NCI-H226 (cell line): ENCODE results near the gene AP1G2.

Source experiments
- DNase-seq: peaks from one replicate; pipeline ENCODE4 v3.0.0-alpha.2; 2015

AP1G2 gene

DNA sequence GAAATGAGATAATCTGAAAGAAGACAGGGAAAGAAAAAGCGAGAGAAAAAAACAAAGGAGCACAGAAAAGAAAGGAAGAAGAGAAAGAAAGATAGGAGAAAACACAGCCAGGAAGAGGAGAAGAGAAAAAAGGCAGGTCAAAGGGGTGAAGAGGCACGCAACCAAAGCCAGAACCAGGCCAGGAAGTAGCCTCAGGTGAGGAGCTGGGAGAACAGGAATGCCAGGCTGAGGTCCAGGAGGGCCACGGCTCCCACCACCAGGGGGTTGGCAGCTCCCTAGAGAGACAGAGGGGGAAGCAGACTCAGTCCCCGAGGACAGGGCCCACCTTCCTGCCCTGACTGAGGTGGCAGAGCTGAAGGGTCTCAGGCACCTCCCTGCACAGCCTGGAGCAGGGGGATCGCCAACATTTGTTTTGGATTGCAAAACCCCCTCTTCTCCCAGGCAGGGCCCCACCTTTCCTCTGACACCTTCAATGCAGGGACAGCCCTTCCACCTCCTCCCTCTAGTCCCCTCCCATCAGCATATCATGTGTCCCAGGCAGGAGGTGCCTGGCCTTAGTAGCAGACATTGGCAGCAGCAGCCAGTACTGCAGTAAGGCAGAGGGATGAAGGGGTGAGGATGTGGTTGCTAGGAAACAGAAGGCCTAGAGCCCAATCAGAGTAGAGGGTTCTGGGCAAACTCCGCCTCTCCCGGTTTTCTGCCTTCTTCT lies 2.0 kb upstream of the AP1G2 start:
- peak; percentile 39 for DNase-seq

DNA sequence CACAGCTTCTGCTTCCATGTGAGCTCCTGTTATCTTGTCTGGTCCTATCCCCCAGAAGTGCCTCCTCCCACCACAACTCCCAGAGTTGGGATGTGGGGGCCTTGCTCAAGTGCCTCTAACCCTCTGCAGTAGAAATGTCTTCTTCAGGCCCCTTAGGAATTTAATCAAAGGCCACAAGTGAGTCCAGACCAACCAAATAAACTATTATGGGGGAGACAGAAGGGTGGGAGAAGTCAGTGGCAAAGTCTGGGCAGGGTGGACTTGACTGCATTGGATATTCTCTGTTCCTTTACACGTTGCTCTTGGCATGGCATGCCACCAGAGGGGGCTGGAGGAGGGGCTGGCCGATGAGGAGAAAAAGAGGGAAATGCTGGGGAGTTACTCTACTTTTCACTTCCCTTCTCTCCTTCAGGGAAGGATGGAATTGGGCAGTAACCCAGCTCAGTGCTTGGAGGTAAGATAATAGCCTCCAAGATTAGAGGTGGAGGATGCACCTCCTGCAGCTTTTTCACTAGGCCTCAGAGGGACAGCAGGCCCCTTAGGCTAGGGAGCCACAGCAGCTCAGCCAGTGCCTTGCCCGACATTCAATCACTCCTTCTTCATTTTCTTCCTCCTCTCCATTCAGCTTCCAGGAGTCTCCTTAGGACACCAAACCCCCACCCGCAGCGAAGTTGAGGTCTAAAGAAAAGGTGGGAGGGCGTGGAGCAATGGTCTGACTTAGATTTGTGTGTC lies 1.2 kb upstream of the AP1G2 start:
- DNase-seq: no peak

DNA sequence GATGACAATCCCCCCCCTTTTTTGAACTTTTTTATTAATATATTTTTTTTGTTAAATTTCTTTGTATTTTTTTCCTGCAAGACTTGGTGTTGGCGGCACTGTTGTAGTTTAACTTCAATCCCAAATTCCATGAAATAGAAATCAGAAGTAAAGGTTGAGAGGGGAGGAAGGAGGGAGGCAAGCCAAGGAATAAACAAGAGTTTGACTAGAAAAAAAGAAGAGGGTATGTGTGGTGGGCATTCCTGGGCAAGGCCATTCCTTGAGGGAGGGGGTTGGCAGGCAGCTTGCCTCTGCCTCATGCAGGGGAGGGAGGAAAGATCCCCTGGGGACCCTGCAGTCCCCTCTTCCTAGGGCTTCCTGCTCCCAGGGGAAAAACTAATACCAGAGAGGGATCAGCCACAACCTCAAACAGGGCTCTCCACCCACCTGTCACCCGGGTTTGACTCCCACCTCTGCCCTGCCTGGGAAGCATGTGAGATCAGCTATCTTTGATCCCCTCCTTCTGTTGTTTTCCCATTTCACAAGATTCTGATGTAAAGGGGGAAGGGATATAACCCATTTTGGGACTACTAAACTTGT lies 519 bp upstream of the AP1G2 start:
- no peak for DNase-seq

DNA sequence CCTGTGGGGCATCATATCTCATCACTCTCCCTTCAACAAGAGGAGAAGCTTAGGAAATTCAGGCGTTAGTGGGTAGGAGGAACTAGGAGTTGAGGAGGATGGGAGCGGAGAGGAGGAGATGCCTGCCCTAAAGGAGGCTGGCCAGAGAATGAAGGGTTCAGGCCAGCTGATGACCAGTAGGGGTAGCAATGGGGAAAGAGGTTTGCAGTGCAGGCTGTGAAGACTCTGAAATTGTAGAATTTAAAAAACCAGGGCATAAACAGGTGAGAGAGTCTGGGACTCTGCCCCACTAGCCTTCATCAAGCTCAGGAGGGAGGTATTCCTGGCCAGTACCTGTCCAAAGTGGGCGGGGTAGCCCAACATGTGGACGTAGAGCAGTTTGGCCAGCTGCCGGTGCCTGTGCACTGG lies 809 bp downstream of the AP1G2 start:
- DNase-seq: peak; percentile 28

DNA sequence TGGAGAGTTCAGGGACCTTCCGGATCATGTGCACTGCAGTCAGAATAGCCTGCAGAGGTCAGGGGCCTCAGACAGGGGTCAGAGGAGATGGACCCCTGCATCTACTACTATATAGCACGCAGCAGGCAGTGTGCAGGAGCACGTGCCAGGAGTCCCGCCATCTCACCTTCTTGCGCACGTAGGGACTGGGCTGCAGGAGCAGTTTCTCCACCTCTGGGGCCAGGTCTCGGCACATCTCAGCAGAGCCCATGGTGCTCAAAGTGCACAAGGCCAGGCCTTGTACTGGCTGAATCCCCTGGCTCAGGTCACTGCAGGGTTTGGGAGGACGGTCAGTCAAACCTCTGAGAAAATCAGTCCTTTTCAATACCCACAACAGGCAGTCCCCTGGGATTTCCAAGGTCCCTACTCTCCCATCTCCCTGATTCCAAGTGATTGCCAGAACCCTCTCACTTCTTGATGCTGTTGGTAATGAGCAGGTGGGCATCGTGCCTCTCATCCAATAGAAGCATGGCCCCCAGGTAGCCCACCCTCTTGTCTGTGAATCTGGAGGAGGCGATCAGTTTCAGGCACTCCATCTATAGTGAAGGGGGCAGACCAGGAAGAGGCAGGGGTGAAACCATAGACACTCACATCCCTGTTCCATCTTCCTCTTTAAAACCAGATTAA lies 1.3 kb downstream of the AP1G2 start:
- DNase-seq: no peak

DNA sequence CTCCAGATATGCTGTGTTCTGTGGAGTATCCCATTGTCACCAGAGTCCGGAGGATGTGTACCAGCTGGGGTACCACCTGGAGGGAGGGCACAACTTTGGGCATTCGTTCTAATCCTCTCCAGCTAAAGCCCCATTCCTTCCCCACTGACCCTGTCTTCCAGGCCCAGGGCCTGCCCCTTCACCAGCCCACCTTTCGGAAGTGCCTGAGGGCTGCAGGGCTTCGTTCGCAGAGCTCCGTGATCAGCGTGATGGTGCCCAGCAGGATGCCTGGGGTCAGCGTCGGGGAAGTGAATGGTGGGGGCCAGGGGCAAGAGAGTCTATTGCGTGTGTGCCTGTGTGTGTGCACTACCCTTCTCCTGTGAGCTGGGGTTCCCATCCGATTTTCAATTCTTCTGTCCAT lies 2.0 kb downstream of the AP1G2 start:
- no peak for DNase-seq

DNA sequence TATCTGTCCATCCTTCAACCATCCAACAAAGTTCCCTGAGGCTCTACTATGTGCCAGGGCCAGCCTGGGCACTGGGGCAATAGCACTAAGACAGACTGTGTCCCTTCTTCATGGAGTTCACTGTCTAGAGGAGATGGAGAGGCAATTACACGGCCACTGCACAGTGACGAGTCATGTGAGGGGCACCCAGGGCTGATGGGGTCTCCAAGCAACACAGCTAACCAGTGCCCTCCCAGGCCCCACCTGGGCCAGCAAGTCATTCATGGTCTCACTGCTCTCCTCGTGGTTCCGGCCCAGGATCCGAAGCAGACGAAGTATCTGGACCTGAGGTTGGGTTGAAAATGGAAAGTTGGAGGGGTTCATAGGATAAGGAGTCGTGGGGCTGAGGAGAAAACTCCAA lies 2.7 kb downstream of the AP1G2 start:
- DNase-seq: no peak

DNA sequence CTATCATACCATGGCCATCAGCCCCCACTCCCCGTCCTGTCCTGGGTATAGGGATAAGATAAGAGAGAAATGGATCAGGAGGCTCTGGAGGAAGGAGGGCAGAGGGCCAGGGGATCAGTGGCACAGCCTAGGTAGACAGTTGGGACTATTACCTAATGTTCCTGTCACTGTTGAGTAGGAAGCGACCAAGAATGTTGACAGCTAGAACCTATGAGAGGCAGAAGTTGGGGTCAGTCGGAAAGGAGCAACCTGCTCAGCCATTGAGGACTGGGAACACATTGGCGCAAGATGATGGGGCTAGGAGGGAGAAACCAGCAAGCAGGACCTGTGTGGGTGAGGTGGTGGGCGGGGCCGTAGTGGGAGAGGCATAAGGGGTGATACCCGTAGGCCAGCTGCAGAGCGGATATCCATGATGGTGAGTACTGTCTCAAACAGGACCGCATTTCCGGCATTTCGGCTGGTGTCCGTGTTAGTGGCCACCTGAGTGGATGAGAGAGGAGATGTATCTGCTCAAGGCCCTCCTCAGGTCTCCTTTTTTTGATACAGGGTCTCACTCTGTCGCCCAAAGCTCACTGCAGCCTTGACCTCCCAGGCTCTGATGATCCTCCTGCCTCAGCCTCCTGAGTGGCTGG lies 3.3 kb downstream of the AP1G2 start:
- no peak for DNase-seq

DNA sequence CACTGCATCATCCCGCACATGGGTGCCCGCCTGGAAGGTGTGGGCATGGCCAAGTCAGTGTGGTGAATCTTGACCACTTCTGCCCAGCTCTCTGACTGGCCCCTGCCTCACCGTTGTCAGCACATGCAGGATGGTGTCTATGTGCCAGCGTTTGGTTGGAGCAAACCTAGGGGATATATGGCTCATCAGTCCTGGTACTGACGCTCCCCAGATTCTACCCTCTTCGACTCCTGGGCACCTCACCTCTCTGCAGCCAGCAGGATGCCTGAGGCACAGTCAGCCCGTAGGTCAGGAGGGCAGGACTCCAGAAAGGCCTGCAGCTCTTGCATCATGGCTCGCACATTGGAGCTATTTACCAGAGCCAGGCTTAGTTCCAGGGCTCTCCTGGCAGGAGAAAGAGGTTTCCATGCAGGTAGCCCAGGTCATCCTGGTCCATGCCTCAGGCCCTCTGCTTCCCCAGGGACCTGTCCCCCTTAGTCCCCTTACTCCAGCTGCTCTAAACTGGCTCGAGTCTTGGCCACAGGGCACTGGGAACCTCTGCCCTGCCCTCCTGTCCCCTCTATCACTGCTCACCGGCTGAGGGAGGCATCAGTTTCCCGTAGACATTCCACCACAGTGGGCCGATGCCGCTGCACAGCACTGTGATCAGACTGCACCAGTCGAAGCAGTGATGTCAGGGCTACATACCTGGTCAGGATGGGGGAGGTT lies 4.0 kb downstream of the AP1G2 start:
- no peak for DNase-seq

DNA sequence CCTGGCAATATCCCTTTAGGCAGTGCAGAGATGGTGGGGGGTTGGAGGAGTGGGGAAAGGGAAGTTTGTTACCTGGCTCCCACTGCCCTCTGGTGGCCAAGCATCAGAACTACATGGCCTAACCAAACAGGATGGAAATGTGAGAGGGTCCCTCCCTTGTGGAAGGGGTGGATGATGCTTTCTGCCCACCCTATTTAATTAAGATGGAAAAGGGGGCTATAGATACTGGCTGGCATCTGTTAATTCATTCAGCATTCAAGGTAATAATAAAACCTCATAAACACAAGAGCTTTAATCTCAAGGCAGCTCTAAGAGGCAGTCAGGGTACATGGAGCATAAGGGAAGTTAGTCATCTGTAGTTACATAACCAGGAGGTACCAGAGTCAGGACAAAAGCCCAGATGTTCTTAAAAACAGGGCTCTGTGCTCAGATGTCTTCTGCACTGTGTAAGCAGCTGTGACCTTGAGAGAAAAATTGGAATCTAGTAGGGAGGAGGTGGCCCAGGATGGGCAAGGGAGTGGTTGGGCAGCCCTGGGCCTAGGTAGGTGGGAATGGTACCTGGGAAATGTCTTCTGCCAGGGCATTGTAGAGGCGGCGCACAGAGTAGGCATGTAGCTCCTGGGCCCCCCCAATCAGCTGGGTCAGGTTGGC lies 4.6 kb downstream of the AP1G2 start:
- DNase-seq: no peak

DNA sequence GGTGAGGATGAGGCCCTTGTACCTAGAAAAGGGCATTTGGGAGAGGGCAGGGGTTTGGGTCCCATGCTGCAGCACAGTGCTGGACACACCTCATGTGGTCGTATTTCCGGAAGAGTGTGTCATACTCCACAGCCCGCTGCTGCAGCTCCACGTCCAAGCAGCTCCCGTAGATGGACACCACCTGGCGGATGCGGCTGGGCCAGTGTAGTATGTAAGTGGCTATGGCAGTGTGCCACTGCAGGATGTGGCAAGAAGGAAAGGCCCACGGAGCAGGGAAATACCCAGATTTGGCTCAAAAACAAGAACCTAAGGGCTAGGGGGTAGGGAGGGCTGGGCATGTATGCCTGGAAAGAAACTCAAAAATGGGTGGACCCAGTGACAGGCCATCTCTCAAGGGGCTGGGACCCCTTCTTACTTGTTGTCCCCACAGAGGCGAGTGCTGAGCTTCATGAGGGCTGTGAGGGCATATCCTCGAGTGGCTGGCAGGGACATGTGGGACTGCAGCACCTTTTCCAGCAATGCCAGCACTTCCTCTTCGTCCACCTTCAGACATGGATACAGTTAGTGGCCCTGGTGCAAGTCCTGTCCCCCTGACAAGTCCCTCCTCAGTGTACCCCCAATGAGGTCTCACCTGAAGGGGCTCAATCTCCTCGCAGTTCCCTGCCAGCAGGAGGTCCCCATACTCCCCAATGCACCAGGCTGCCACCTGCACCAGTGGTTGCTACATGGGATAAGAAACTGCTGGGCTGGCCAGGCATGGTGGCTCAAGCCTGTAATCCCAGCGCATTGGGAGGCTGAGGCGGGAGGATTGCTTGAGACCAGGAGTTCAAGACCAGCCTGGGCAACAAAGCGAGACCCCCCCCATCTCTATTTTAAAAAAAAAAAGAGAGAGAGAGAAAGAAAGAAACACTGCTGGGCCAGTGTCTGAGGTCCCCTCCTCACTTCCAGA lies 5.4 kb downstream of the AP1G2 start:
- DNase-seq: no peak

DNA sequence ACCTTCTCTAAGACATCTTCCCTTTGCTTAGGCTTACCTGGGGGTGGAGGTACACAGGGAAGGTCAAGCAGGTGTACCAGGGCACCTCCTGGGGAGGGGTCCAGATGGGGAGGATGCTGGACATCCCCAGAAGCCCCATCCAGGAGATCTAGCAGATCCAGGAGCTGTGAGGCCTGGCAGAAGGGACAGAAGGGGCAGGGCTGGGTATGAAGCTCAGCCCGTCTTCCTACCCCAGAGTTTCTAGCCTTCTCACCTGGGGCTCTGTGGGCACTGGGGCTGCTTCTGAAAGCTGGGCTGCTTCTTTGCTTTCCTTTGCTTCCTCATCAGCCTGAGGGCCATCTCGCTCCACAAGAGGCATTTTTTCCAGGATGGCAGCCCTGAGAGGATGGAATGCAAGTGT lies 6.3 kb downstream of the AP1G2 start:
- no peak for DNase-seq

DNA sequence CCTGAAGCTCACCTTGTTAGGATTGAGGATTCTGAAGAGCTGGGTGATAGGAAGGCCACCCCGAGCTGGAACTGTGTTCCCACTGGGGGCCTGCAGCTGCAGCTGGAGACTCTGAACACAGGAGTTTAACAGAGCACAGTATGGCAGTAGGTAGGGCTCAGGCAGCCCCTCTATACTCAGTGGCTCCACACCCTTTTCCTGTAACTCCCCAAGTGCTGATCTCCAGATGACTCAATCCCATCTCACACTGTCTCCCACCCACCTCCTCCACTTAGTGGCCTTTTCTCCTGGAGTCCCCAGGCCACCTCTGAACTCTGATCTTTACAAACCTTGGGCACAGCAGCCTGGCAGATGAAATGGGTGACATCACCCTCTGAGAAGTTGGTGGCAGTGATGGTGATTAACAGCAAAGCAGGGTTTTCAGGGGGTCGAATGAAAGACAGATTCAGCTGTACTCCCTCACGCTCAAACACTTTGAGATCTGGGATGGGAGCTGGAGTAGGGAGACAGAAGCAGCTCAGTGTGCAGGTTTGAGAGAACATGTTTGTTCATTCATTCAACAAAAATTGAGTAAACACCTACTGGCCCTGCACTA lies 7.6 kb downstream of the AP1G2 start:
- DNase-seq: no peak

DNA sequence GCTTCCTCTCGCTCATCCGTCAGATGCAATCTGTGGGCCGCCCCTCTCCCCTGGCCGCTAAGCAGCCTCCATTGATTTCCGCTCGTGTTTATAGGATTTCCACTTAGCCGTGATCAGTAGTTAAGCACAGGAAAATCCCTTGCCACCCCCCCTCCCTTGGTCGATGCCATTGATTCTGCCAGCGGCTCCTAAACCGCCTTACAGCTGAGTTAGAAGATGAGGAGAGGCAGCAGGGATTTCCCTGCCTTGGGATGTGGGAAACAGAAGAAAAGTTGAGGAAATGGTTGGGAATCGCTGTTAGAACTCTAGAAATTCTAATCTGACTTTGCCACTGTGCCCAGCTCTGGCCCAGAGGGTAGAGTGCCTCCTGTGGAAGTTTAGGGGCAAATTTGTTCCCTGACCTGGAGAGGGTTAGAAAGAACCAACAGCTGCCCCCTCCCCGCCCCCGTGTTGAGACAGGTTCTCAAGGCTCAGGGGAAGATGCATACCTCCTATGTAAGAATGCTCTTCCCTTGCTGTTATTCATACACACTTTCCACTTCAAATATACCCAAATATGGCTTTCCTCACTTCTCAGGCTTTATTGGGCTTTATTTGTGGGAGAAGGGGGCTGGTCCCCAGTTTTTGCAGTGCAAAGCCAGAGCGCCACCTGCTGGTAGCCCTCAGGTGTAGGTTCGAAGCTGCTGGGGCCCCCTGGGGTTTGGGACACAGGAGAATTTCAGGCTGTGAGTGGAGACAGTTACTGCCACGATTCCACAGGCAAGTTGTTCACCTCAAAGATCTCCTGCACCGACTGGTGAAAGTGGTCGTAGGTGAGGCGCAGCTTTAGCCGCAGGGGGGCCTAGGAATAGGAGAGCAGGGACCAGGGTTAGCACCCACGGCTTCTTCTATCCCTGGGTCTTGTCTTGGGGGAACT lies 8.3 kb downstream of the AP1G2 start:
- no peak for DNase-seq

DNA sequence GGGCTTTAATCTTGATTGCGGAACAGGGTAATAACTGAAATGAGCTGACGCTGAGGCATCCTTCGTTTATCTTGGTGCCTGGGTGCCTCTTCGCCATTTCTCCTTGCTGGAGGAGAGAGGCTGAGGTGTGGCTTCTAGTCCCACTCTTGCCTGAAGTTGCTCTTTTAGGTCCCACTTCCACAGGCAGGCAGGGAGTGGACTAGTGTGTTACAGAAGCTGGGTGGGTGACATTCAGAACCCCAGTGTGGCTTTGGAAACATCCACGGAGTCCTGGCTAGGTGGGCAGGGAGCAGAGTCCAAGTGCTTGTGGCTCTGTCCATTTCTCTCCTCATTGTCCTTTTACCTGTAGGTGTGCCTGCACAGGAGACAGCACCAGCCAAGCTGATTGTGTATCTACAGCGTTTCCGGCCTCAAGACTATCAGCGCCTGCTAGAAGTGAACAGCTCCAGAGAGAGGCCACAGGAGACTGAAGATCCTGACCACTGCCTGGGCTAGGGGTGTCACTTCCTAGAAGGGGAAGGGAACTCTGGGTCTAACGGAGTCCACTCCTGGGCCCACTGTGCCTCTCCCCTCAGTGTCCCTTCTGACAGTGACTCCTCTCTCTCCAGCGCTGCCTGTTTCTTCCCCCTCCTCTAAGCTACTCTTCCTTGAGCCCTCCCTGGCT lies 9.1 kb downstream of the AP1G2 start:
- no peak for DNase-seq

DNA sequence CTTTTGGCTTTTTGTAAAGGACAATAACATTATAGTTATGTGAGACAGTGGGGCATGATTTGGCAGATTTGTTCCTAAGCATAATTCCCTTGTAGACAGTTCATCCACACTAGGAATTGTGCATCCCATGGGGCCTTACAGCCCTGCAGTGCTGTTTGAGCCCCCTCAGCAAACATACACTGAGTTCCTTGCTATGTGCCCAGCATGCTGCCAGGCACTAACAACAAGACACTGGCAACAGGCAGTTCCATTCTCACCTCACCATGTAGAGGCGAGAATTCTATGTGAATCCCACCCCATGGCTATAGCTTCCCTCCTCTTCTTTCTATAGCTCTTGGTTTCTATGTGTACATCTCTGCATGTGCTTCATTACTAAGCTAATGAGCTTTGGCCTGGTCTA lies 9.6 kb downstream of the AP1G2 start:
- no peak for DNase-seq

DNA sequence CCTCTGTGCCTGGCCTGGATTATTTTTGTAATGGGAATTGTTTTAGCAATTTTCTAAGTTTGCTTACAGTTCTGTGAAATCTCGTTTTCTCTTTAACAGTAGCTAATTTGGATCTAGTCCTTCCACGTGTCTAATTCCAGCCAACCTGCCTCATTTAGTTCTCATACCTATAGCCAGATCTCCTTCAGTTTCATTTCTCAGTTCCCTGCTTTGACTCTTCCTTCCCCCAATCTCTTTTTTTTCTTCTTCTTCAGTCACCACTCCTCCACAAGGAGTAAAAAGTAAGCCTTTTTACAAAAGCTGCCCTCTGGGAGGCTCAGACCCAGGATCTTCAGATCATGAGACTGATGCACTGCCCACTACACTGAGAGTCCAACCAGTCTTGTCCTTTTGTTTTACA lies 10.1 kb downstream of the AP1G2 start:
- DNase-seq: no peak

DNA sequence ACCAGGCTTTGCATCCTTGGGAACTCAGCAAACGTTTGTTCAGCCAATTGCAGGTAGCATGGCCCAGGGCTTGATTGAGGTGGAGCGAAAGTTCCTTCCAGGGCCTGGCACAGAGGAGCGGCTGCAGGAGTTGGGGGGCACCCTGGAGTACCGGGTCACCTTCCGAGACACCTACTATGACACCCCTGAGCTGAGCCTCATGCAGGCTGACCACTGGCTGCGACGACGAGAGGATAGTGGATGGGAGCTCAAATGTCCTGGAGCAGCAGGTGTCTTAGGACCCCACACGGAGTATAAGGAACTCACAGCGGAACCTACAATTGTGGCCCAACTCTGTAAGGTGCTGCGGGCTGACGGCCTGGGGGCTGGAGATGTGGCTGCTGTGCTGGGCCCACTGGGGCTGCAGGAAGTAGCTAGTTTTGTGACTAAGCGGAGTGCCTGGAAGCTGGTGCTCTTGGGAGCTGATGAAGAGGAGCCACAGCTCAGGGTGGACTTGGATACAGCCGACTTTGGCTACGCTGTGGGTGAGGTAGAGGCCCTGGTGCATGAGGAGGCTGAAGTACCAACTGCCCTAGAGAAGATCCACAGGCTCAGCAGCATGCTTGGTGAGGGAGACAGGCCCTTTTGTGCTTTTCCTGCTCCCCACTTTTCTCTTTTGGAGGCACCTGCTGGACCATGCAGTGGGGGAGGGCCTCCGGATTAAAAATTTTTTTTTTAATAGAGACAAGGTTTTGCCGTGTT lies 10.7 kb downstream of the AP1G2 start:
- DNase-seq: no peak
